ENCODE measurements around the gene MYLK.
A peak's percentile ranks its signal among the peaks of the same experiment; 100 is the strongest.

Gene MYLK

DNA sequence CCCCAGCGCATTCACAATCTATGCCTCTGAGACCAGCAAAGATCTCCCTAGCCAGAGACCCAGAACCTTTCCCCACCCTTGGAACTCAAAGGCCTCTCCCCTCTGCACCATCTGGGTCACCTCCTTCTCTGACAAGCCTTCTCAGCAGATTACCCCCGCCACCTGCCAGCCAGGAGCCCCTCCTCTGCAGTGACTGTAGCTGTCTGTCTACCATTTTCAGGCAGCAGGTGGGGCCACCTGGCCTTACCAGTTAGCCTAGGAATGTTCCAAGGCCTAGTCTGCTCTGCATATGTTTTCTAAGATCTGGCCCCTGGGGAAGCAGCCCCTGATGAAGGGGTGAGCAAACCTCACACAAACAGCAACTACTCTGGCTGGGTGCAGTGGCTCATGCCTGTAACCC, 2.4 kb downstream of the MYLK start:
- Histone ChIP-seq H3K79me2 (ENCODE audit: insufficient read depth, low read length) (no peaks in the 10 kb centered on the region), H3K27ac (ENCODE audit: low read depth, low read length, poor library complexity, severe bottlenecking) (no peak overlapping the region), H4K20me1 (ENCODE audit: insufficient read depth, low read length) (no peaks in the 10 kb centered on the region), H3K4me1 (ENCODE audit: insufficient read depth, low read length, severe bottlenecking) (peaks cover 25% of the 10 kb centered on the region), H3K9me2 (ENCODE audit: low read depth, low read length) (no peaks in the 10 kb centered on the region), H3K27me3 (ENCODE audit: insufficient read depth, low read length) (no peaks in the 10 kb centered on the region), H3K9ac (ENCODE audit: low read length) (no peak overlapping the region), H3K9me3 (ENCODE audit: low read length) (no peaks in the 10 kb centered on the region), H3F3A (ENCODE audit: insufficient read depth, low read length) (no peaks in the 10 kb centered on the region), H3K4me3 (ENCODE audit: low read depth, low read length, poor library complexity, severe bottlenecking) (no peak overlapping the region), H2AFZ (ENCODE audit: low read length) (no peak overlapping the region), H3K4me2 (ENCODE audit: low read length) (no peak overlapping the region), H3K36me3 (ENCODE audit: insufficient read depth, low read length) (no peaks in the 10 kb centered on the region)
- no peak for TF ChIP-seq EZH2 (IDR thresholded peaks at IDR 0.05; ENCODE audit: borderline replicate concordance, low read length)
- TF ChIP-seq, protein P1, sequence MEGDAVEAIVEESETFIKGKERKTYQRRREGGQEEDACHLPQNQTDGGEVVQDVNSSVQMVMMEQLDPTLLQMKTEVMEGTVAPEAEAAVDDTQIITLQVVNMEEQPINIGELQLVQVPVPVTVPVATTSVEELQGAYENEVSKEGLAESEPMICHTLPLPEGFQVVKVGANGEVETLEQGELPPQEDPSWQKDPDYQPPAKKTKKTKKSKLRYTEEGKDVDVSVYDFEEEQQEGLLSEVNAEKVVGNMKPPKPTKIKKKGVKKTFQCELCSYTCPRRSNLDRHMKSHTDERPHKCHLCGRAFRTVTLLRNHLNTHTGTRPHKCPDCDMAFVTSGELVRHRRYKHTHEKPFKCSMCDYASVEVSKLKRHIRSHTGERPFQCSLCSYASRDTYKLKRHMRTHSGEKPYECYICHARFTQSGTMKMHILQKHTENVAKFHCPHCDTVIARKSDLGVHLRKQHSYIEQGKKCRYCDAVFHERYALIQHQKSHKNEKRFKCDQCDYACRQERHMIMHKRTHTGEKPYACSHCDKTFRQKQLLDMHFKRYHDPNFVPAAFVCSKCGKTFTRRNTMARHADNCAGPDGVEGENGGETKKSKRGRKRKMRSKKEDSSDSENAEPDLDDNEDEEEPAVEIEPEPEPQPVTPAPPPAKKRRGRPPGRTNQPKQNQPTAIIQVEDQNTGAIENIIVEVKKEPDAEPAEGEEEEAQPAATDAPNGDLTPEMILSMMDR (IDR thresholded peaks at IDR 0.05; ENCODE audit: low read length) = no peak

DNA sequence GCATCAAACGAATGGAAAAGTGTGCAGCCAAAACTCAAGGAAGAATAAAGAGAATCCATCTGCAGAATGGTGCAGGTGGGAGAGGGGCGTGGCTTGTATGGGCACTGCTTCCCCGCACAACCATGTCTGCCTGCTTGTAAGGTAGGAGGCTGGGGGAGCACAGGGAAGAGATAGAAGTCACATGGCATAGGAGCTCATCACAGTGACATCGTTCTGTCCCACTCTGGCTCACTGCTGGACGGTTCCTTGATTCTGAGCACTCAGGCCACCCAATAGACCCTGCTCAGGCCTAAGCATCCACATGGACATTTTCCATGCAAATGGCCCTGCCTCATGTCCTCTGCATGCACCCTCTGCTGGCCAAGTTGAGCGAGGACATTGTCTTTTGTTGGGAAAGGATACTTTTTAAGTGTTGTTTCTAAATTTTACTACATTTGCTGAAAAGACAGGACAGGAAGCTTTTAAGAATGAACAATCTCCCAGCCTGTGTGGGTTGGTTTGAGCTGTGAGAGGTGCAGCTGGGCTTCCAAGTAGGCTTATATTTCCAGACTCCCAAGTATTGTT, 3.1 kb downstream of the MYLK start:
- Histone ChIP-seq H3K4me1 (ENCODE audit: insufficient read depth, low read length, severe bottlenecking) (peaks cover 25% of the 10 kb centered on the region), H2AFZ (ENCODE audit: low read length) (no peak overlapping the region), H4K20me1 (ENCODE audit: insufficient read depth, low read length) (no peaks in the 10 kb centered on the region), H3K27me3 (ENCODE audit: insufficient read depth, low read length) (no peaks in the 10 kb centered on the region), H3K36me3 (ENCODE audit: insufficient read depth, low read length) (no peaks in the 10 kb centered on the region), H3F3A (ENCODE audit: insufficient read depth, low read length) (no peaks in the 10 kb centered on the region), H3K27ac (ENCODE audit: low read depth, low read length, poor library complexity, severe bottlenecking) (no peak overlapping the region), H3K4me3 (ENCODE audit: low read depth, low read length, poor library complexity, severe bottlenecking) (no peak overlapping the region), H3K9me2 (ENCODE audit: low read depth, low read length) (no peaks in the 10 kb centered on the region), H3K79me2 (ENCODE audit: insufficient read depth, low read length) (no peaks in the 10 kb centered on the region), H3K9me3 (ENCODE audit: low read length) (no peaks in the 10 kb centered on the region), H3K4me2 (ENCODE audit: low read length) (no peak overlapping the region), H3K9ac (ENCODE audit: low read length) (no peak overlapping the region)
- TF ChIP-seq, protein P1 (IDR thresholded peaks at IDR 0.05; ENCODE audit: low read length) = peak; percentile 16; the same call in 1 of the 2 replicates
- no peak for TF ChIP-seq EZH2 (IDR thresholded peaks at IDR 0.05; ENCODE audit: borderline replicate concordance, low read length)

DNA sequence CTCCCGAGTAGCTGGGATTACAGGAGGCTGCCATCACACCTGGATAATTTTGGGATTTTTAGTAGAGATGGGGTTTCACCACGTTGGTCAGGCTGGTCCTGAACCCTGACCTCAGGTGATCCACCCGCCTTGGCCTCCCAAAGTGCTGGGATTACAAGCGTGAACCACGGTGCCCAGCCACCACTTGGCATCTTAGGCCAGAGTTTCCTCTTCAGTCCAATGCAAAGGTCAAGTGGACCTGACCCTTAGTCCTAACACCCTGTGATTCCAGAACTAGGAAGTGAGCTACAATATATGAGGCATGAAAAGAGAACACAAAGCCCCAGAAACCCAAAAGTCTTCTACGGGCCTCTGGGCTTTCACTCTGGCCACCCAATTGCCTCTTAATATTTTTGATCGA, 5.3 kb downstream of the MYLK start:
- Histone ChIP-seq H3K27me3 (ENCODE audit: insufficient read depth, low read length) (no peaks in the 10 kb centered on the region), H3K4me1 (ENCODE audit: insufficient read depth, low read length, severe bottlenecking) (peaks cover 21% of the 10 kb centered on the region), H3K27ac (ENCODE audit: low read depth, low read length, poor library complexity, severe bottlenecking) (no peak overlapping the region), H3K9ac (ENCODE audit: low read length) (no peak overlapping the region), H3K4me3 (ENCODE audit: low read depth, low read length, poor library complexity, severe bottlenecking) (no peak overlapping the region), H3K4me2 (ENCODE audit: low read length) (no peak overlapping the region), H3F3A (ENCODE audit: insufficient read depth, low read length) (no peaks in the 10 kb centered on the region), H3K79me2 (ENCODE audit: insufficient read depth, low read length) (no peaks in the 10 kb centered on the region), H3K9me3 (ENCODE audit: low read length) (no peaks in the 10 kb centered on the region), H3K9me2 (ENCODE audit: low read depth, low read length) (no peaks in the 10 kb centered on the region), H2AFZ (ENCODE audit: low read length) (no peak overlapping the region), H3K36me3 (ENCODE audit: insufficient read depth, low read length) (no peaks in the 10 kb centered on the region), H4K20me1 (ENCODE audit: insufficient read depth, low read length) (no peaks in the 10 kb centered on the region)
- TF ChIP-seq, protein P1 (IDR thresholded peaks at IDR 0.05; ENCODE audit: low read length) = no peak
- no peak for TF ChIP-seq EZH2 (IDR thresholded peaks at IDR 0.05; ENCODE audit: borderline replicate concordance, low read length)

All from OCI-LY1 (cell line).